ENCODE data around the gene RAB8B. TPM values are rescaled to one million over a fixed set of nuclear protein-coding genes. Genes with fewer than 3 reads are reported as not detected.

The RAB8B gene
- total and polyA plus RNA-seq, 7 donors = 6.5 to 30.4 (median 21.7) TPM

DNA sequence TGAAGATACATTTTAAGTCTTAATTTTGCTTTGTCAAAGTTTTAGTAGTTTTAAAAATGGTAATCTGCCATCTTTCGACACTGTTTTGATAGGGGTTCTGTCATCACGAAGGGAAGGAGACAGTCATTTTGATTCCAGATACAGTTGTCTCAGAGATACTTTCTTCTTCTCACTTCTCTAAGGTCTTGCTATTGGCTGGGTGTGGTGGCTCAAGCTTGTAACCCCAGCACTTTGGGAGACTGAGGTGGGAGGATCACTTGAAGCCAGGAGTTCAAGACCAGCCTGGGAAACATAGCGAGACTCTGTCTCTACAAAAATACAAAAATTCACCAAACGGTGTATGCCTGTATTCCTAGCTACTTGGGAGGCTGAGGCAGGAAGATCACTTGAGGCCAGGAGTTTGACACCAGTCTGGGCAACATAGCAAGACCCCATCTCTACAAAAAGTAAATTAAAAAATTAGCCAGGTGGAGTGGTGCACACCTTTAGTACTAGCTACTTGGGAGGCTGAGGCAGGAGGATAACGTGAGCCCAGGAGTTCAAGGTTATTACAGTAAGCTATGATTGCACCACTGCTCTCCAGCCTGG, 3.3 kb downstream of the RAB8B start:
- Histone ChIP-seq H3K9me3 (no peaks in the 10 kb centered on the region), H3K36me3 (no peaks in the 10 kb centered on the region), H3K27me3 (no peaks in the 10 kb centered on the region), H3K4me3 (no peak overlapping the region), H3K27ac (peak overlapping the region in 1 of 4 donors; percentile 53), H3K4me1 (peaks cover 0 to 60% (median 43%) of the 10 kb centered on the region in 4 donors)
- intact Hi-C loops (cut with DNase I) = no loop called here
- no peak for DNase-seq
- 77 to 87% methylated on average over 5 of the region's 5 CpGs for WGBS, 2 donors
- TF ChIP-seq POLR2A (IDR thresholded peaks at IDR 0.05) (no peak), POLR2AphosphoS5 (IDR thresholded peaks at IDR 0.05) (no peak)
- TF ChIP-seq, protein P1, sequence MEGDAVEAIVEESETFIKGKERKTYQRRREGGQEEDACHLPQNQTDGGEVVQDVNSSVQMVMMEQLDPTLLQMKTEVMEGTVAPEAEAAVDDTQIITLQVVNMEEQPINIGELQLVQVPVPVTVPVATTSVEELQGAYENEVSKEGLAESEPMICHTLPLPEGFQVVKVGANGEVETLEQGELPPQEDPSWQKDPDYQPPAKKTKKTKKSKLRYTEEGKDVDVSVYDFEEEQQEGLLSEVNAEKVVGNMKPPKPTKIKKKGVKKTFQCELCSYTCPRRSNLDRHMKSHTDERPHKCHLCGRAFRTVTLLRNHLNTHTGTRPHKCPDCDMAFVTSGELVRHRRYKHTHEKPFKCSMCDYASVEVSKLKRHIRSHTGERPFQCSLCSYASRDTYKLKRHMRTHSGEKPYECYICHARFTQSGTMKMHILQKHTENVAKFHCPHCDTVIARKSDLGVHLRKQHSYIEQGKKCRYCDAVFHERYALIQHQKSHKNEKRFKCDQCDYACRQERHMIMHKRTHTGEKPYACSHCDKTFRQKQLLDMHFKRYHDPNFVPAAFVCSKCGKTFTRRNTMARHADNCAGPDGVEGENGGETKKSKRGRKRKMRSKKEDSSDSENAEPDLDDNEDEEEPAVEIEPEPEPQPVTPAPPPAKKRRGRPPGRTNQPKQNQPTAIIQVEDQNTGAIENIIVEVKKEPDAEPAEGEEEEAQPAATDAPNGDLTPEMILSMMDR (IDR thresholded peaks at IDR 0.05) = no peak

GRCh38 chr15:63194302-63194701, 4.9 kb downstream of the RAB8B start:
- no peak overlapping the region for H3K4me3 ChIP-seq
- no peaks in the 10 kb centered on the region for H3K36me3 ChIP-seq
- 57 to 83% methylated on average over 4 of the region's 4 CpGs for WGBS, 2 donors
- peak overlapping the region; percentile 4 to 62 (median 36) for H3K27ac ChIP-seq
- intact Hi-C loops (cut with DNase I) = no loop called here
- no peak for DNase-seq
- peaks cover 0 to 65% (median 45%) of the 10 kb centered on the region in 4 donors for H3K4me1 ChIP-seq
- H3K27me3 ChIP-seq = no peaks in the 10 kb centered on the region
- H3K9me3 ChIP-seq = no peaks in the 10 kb centered on the region
- TF ChIP-seq POLR2AphosphoS5 (IDR thresholded peaks at IDR 0.05) (no peak), POLR2A (IDR thresholded peaks at IDR 0.05) (no peak), EP300 (IDR thresholded peaks at IDR 0.05) (no peak)
- TF ChIP-seq, protein P1 (IDR thresholded peaks at IDR 0.05) = no peak

DNA sequence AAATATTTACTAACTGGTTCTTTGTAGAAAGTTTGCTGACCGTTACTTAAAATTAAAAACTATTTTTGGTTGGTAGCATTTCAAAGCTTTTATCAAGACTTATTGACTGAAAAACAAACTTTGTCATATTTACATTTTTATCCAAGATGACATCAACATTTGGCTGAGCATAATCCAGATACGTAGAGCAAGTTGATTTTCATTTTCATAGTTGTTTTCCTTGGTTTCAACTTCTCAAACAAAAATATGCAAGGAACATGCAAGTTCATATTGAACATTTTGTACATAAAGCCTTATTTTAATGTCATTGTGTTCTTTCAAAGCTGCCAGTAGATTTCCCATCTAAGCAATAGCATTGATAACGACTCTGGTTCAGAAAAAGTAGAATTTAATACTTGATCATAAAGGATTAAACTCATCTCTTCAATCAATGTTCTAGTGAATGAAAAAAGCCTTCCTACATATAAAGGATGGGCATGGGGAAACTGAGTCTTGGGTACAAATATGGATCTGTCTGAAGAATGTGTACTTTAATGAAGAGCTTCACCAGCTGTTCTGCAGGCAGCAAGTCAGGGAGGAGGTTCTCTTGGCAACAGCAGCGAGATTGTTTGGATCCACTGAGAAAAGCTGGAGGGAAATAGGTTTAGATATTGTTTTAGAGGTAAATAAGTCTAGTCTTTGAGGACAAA, 5.6 kb downstream of the RAB8B start:
- Histone ChIP-seq H3K4me3 (no peak overlapping the region), H3K36me3 (no peaks in the 10 kb centered on the region), H3K4me1 (peaks cover 0 to 65% (median 44%) of the 10 kb centered on the region in 4 donors), H3K27ac (peak overlapping the region; percentile 4 to 62 (median 30)), H3K9me3 (no peaks in the 10 kb centered on the region), H3K27me3 (no peaks in the 10 kb centered on the region)
- intact Hi-C loops (cut with DNase I) = no loop called here
- no peak for DNase-seq
- WGBS, 2 donors = 71 to 84% methylated on average over 4 of the region's 4 CpGs
- no peak for TF ChIP-seq POLR2AphosphoS5 (IDR thresholded peaks at IDR 0.05)
- no peak for TF ChIP-seq POLR2A (IDR thresholded peaks at IDR 0.05)
- TF ChIP-seq, protein P1 (IDR thresholded peaks at IDR 0.05) = no peak
- no peak for TF ChIP-seq EP300 (IDR thresholded peaks at IDR 0.05)

DNA sequence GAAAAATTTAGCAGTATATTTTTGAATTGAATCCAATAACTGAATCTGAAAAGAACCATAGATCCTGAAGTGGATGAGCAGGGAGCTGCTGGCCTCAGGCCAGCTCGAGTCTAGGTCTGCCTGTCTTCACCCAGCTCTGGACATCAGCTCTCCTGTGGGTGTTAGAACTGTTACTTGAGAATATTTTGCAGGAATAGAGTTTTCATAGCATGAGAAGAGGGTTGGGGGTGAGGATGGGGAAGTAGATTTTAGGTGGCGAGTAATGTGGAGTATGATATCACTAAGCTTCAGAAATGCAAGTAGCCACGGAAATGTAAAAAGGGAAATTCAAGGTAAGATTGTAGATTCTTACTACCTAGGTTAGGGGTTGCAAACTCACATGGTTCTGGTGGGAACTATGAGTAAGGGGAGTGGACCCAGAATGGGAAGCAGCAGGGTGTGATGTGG, 6.2 kb downstream of the RAB8B start:
- intact Hi-C loops (cut with DNase I) = no loop called here
- peaks cover 0 to 61% (median 41%) of the 10 kb centered on the region in 4 donors for H3K4me1 ChIP-seq
- no peaks in the 10 kb centered on the region for H3K36me3 ChIP-seq
- DNase-seq = peak; percentile 71
- H3K4me3 ChIP-seq = no peak overlapping the region
- 59 to 84% methylated on average over 3 of the region's 3 CpGs for WGBS, 2 donors
- H3K27ac ChIP-seq = peak overlapping the region in 3 of 4 donors; percentile 26 to 62 (median 53)
- H3K9me3 ChIP-seq = no peaks in the 10 kb centered on the region
- TF ChIP-seq POLR2AphosphoS5 (IDR thresholded peaks at IDR 0.05) = no peak
- TF ChIP-seq EP300 (IDR thresholded peaks at IDR 0.05) = no peak
- no peak for TF ChIP-seq POLR2A (IDR thresholded peaks at IDR 0.05)
- TF ChIP-seq, protein P1 (IDR thresholded peaks at IDR 0.05) = no peak
- no peaks in the 10 kb centered on the region for H3K27me3 ChIP-seq
